Activated CD4-positive, alpha-beta T cell treated with anti-CD3 and anti-CD28 coated beads for 36 hours (primary cell): ENCODE measurements around the gene GIMAP5. TPM values are rescaled to one million over a fixed set of nuclear protein-coding genes. Genes with fewer than 3 reads are reported as not detected.

Experiments
- ATAC-seq: fragments of 200-7000 bp; cut with Tn5 transposase; one replicate; pipeline ENCODE4 v1.10.0; 2021; ENCODE audit warnings: mild to moderate bottlenecking, moderate library complexity
- CTCF ChIA-PET: fragments of 350-600 bp; sonication (Branson Sonifier 250); formaldehyde crosslinking; loops from one replicate; lab custom pipeline; 2021; ENCODE audit warnings: antibody characterized with exemption; lab: Charles Lee
- POLR2A ChIA-PET: fragments of 350-600 bp; sonication (Branson Sonifier 250); formaldehyde crosslinking; loops from one replicate; lab custom pipeline; 2021; ENCODE audit warnings: antibody characterized with exemption, inconsistent platforms; lab: Charles Lee
- DNase-seq: peaks from one replicate; pipeline ENCODE4 v3.0.0-alpha.2; 2020
- H3K27ac Mint-ChIP-seq: one replicate; pipeline ENCODE4 v1.8.0; 2021; ENCODE audit warnings: mixed read lengths
- H3K27me3 Mint-ChIP-seq: one replicate; pipeline ENCODE4 v1.8.0; 2021; ENCODE audit warnings: mixed read lengths
- H3K36me3 Mint-ChIP-seq: one replicate; pipeline ENCODE4 v1.8.0; 2021; ENCODE audit warnings: low read depth, mixed read lengths
- H3K4me1 Mint-ChIP-seq: one replicate; pipeline ENCODE4 v1.8.0; 2021; ENCODE audit warnings: mixed read lengths
- H3K4me3 Mint-ChIP-seq: one replicate; pipeline ENCODE4 v1.8.0; 2021; ENCODE audit warnings: mild to moderate bottlenecking, moderate library complexity, mixed read lengths
- H3K9me3 Mint-ChIP-seq: one replicate; pipeline ENCODE4 v1.8.0; 2021; ENCODE audit warnings: low read depth, mixed read lengths
- intact Hi-C, 2 experiments: fragments of 100-400 bp; cut with DNase I in 1 of 2; cut with micrococcal nuclease in 1 of 2; formaldehyde crosslinking; loops; one replicate each; pipeline versions ENCODE4 v1.14.2 to v1.15.1; 2022 to 2024; cut with DNase I, micrococcal nuclease
- total RNA-seq, 2 experiments: library from RNA; stranded (reverse); gene quantifications; one replicate each; pipeline ENCODE4 v1.2.3, GENCODE V29; 2021

Gene GIMAP5
- total RNA-seq, 2 experiments from 2014 or later, result 47.6 to 53.3 TPM

DNA sequence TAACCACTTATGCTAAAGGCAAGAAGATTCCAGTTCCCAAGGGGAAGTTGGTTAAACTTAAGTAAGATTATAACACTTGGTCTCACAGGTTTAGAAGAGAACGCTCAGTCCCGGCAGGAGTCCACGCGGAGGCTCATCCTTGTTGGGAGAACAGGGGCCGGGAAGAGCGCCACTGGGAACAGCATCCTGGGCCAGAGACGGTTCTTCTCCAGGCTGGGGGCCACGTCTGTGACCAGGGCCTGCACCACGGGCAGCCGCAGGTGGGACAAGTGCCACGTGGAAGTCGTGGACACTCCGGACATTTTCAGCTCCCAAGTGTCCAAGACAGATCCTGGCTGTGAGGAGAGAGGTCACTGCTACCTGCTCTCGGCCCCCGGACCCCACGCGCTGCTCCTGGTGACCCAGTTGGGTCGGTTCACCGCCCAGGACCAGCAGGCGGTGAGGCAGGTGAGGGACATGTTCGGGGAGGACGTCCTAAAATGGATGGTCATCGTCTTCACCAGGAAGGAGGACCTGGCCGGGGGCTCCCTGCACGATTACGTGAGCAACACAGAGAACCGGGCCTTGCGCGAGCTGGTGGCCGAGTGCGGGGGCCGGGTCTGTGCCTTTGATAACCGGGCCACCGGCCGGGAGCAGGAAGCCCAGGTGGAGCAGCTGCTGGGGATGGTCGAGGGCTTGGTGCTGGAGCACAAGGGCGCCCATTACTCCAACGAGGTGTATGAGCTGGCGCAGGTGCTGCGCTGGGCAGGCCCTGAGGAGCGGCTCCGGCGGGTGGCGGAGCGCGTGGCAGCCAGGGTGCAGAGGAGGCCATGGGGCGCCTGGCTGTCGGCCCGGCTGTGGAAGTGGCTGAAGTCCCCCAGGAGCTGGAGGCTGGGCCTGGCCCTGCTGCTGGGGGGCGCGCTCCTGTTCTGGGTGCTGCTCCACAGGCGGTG lies 17.0 kb upstream of the GIMAP5 start:
- DNase-seq (no peak), ATAC-seq (no peak)
- H3K27ac Mint-ChIP-seq, result no peak overlapping the region
- peaks cover 11% of the 10 kb centered on the region for H3K9me3 Mint-ChIP-seq
- peaks cover 58% of the 10 kb centered on the region for H3K4me1 Mint-ChIP-seq
- no peaks in the 10 kb centered on the region for H3K27me3 Mint-ChIP-seq
- H3K36me3 Mint-ChIP-seq, result peaks cover 72% of the 10 kb centered on the region
- intact Hi-C loops, result loop anchor here in 1 of 2 experiments (5.0 kb wide), 2 partner anchors 53 to 98 kb away; no protein-coding TSS in a partner anchor
- ChIA-PET CTCF (interaction anchor here (0.7 to 5.7 kb wide), 4 partner anchors 11 to 1668 kb away, joined by 3 to 51 read pairs (median 4); no protein-coding TSS in a partner anchor), POLR2A (no interaction called here)
- H3K4me3 Mint-ChIP-seq, result no peak overlapping the region

- peaks cover 48% of the 10 kb centered on the region for H3K4me1 Mint-ChIP-seq
- intact Hi-C loops, result no loop called here
- POLR2A ChIA-PET, result no interaction called here
- no peak overlapping the region for H3K4me3 Mint-ChIP-seq
- no peaks in the 10 kb centered on the region for H3K27me3 Mint-ChIP-seq
- CTCF ChIA-PET, result interaction anchor here (2.3 kb wide), 1 partner anchor 10 kb away, joined by 6 read pairs; no protein-coding TSS in a partner anchor
- H3K9me3 Mint-ChIP-seq, result peaks cover 21% of the 10 kb centered on the region
- DNase-seq (no peak), ATAC-seq (no peak)
- peak overlapping the region; percentile 52 for H3K27ac Mint-ChIP-seq
- peaks cover 80% of the 10 kb centered on the region for H3K36me3 Mint-ChIP-seq
These were observed 15.2 kb upstream of the GIMAP5 start for GRCh38 chr7:150721970-150722373.

- no peak for DNase-seq
- no peaks in the 10 kb centered on the region for H3K27me3 Mint-ChIP-seq
- H3K36me3 Mint-ChIP-seq, result peaks cover 84% of the 10 kb centered on the region
- intact Hi-C loops, result no loop called here
- ATAC-seq, result no peak
- POLR2A ChIA-PET, result no interaction called here
- peaks cover 26% of the 10 kb centered on the region for H3K9me3 Mint-ChIP-seq
- CTCF ChIA-PET, result interaction anchor here (0.5 to 2.3 kb wide), 7 partner anchors 10 to 250 kb away, joined by 3 to 6 read pairs (median 3); no protein-coding TSS in a partner anchor
- peaks cover 48% of the 10 kb centered on the region for H3K4me1 Mint-ChIP-seq
- no peak overlapping the region for H3K4me3 Mint-ChIP-seq
- H3K27ac Mint-ChIP-seq, result no peak overlapping the region
These were observed 14.7 kb upstream of the GIMAP5 start for GRCh38 chr7:150722431-150722931.

DNA sequence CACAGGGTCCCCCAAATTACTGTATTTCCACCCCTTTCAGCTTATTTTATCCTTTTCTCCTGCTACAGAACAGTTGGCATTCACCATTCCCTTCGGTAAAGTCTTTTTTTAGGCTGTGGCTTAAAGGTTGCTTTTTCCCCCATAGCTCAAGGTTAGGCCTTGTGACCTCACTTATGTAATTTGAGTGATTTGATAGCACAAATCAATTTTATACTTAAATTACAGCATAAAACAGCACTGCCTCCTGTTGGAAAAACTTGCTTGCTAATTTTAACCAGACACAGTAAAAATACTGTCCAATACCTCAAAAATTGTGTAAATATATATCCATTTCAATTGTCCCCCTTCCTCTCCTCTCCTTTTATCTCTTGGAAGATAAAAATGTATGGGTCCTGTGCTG lies 13.8 kb upstream of the GIMAP5 start:
- Mint-ChIP-seq H3K27me3 (no peaks in the 10 kb centered on the region), H3K27ac (no peak overlapping the region), H3K9me3 (peaks cover 36% of the 10 kb centered on the region), H3K36me3 (peaks cover 89% of the 10 kb centered on the region), H3K4me1 (peaks cover 45% of the 10 kb centered on the region), H3K4me3 (no peak overlapping the region)
- ChIA-PET CTCF (interaction anchor here (1.0 to 2.3 kb wide), 6 partner anchors 9 to 242 kb away, joined by 3 to 6 read pairs (median 4); no protein-coding TSS in a partner anchor), POLR2A (no interaction called here)
- intact Hi-C loops, result no loop called here
- DNase-seq (no peak), ATAC-seq (no peak)

DNA sequence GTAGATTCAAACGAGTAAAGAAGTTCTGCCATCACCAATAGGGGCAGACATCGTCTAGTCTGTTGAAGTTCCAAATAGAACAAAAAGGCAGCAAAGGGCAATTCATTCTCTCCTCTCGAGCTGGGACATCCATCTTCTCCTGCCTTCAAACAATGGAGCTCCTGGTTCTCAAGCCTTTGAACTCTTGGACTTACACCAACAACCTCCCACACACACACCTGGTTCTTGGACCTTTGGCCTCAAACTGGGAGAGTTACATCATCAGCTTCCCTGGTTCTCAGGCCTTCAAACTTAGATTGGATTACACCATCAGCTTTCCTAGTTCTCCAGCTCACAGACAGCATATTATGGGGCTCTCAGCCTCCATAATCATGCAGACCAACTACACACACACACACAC lies 9.8 kb upstream of the GIMAP5 start:
- intact Hi-C loops, result no loop called here
- Mint-ChIP-seq H3K27me3 (no peaks in the 10 kb centered on the region), H3K27ac (no peak overlapping the region), H3K9me3 (peaks cover 36% of the 10 kb centered on the region), H3K36me3 (peaks cover 62% of the 10 kb centered on the region), H3K4me3 (no peak overlapping the region), H3K4me1 (peaks cover 43% of the 10 kb centered on the region)
- ChIA-PET POLR2A (no interaction called here), CTCF (interaction anchor here (0.7 to 1.5 kb wide), 4 partner anchors 9 to 25 kb away, joined by 3 to 5 read pairs (median 4); partner anchors contain the start of genes GIMAP1 and GIMAP5)
- DNase-seq (no peak), ATAC-seq (no peak)

GRCh38 chr7:150728011-150728410 lies 9.2 kb upstream of the GIMAP5 start:
- H3K9me3 Mint-ChIP-seq, result peaks cover 36% of the 10 kb centered on the region
- DNase-seq (no peak), ATAC-seq (no peak)
- H3K27me3 Mint-ChIP-seq, result no peaks in the 10 kb centered on the region
- peaks cover 43% of the 10 kb centered on the region for H3K4me1 Mint-ChIP-seq
- no peak overlapping the region for H3K4me3 Mint-ChIP-seq
- CTCF ChIA-PET, result interaction anchor here (1.0 to 5.3 kb wide), 3 partner anchors 10 to 12 kb away, joined by 5 to 51 read pairs (median 5); partner anchors contain the start of gene GIMAP1
- POLR2A ChIA-PET, result no interaction called here
- H3K27ac Mint-ChIP-seq, result peak overlapping the region; percentile 23
- H3K36me3 Mint-ChIP-seq, result peaks cover 56% of the 10 kb centered on the region
- intact Hi-C loops, result no loop called here

DNA sequence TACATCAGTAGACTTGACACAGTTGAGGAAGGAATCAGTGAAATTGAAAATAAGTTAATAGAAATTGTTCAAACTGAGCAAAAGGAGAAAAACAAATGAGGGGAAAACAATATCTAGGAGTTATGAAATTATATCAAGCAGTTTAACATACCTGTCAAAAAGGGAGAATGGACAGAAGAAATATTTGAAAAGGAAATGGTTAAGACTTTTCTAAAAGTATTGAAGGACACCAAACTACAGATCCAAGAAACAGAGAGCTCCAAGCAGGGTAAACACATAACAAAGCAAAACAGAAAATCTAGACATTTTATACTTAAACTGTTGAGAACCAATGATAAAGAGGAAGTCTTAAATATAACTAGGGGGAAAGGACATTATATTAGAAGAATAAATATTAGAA lies 8.6 kb upstream of the GIMAP5 start:
- ChIA-PET CTCF (interaction anchor here (0.6 to 5.3 kb wide), 3 partner anchors 11 to 79 kb away, joined by 3 to 51 read pairs (median 3); partner anchors contain the start of gene GIMAP1), POLR2A (no interaction called here)
- intact Hi-C loops, result no loop called here
- Mint-ChIP-seq H3K4me3 (no peak overlapping the region), H3K27ac (no peak overlapping the region), H3K27me3 (no peaks in the 10 kb centered on the region), H3K36me3 (peaks cover 50% of the 10 kb centered on the region), H3K4me1 (peaks cover 45% of the 10 kb centered on the region), H3K9me3 (peaks cover 36% of the 10 kb centered on the region)
- DNase-seq, result no peak
- ATAC-seq, result no peak

GRCh38 chr7:150731916-150732315 lies 5.3 kb upstream of the GIMAP5 start:
- ATAC-seq (peak; percentile 54), DNase-seq (peak; percentile 57)
- Mint-ChIP-seq H3K9me3 (peaks cover 20% of the 10 kb centered on the region), H3K27me3 (no peaks in the 10 kb centered on the region), H3K36me3 (peaks cover 25% of the 10 kb centered on the region), H3K4me3 (peak overlapping the region; percentile 26), H3K4me1 (peaks cover 74% of the 10 kb centered on the region), H3K27ac (peak overlapping the region; percentile 98)
- ChIA-PET CTCF (interaction anchor here (0.6 to 5.3 kb wide), 9 partner anchors 9 to 283 kb away, joined by 3 to 51 read pairs (median 3); partner anchors contain the start of genes GIMAP1 and GIMAP8), POLR2A (interaction anchor here (0.6 to 1.2 kb wide), 3 partner anchors 16 to 71 kb away, joined by 4 to 5 read pairs (median 4); partner anchors contain the start of gene GIMAP1)
- intact Hi-C loops, result loop anchor here (1.0 to 5.0 kb wide), 8 partner anchors 15 to 1110 kb away; partner anchors contain the start of genes GIMAP1 (in 1 of the 2), GIMAP2 (in 1 of the 2) and GIMAP7 (in 1 of the 2)

DNA sequence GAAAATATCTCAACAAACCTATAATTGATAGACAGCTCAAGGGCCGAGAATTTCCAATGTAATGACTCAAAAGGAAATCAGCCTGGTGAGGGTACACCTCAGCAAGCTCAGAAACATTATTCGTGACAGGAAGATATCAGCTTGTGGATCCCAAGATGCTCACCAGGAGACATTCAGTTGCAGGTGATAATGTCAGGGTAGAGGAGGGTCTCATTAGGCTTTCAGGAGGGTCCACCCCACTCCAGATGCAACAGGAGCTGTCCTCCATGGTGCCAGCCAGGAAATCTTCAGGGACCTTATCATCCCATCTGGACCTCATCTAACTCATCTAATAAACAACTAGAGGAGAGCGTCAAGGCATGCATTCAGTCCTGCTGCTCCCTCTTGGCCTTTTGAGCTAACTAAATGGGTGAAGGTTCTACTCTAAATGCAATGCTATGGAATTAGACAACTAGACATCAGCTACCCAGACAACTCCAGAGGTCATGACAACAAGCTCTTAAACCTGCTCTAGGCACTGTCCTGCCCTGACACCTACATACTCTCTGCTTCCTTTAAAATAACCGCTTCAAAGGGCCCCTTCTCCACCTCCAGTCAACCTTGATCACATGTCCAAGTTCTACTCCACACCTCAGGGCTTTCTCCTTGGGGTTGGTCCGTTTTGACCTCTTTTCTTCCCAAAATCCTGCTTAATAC lies 4.3 kb upstream of the GIMAP5 start:
- peak overlapping the region; percentile 98 for H3K27ac Mint-ChIP-seq
- peaks cover 19% of the 10 kb centered on the region for H3K36me3 Mint-ChIP-seq
- intact Hi-C loops, result loop anchor here (1.0 to 5.0 kb wide), 10 partner anchors 16 to 1111 kb away; partner anchors contain the start of genes GIMAP1 (in 1 of the 2), GIMAP2 (in 1 of the 2) and GIMAP7 (in 1 of the 2)
- DNase-seq (no peak), ATAC-seq (peak; percentile 13)
- H3K9me3 Mint-ChIP-seq, result peaks cover 10% of the 10 kb centered on the region
- CTCF ChIA-PET, result interaction anchor here (0.7 to 5.3 kb wide), 9 partner anchors 10 to 294 kb away, joined by 3 to 51 read pairs (median 4); partner anchors contain the start of genes GIMAP1 and GIMAP8
- H3K27me3 Mint-ChIP-seq, result no peaks in the 10 kb centered on the region
- POLR2A ChIA-PET, result interaction anchor here (0.6 to 1.2 kb wide), 6 partner anchors 12 to 284 kb away, joined by 3 to 8 read pairs (median 4); partner anchors contain the start of gene GIMAP1
- H3K4me1 Mint-ChIP-seq, result peaks cover 72% of the 10 kb centered on the region
- peak overlapping the region; percentile 48 for H3K4me3 Mint-ChIP-seq

DNA sequence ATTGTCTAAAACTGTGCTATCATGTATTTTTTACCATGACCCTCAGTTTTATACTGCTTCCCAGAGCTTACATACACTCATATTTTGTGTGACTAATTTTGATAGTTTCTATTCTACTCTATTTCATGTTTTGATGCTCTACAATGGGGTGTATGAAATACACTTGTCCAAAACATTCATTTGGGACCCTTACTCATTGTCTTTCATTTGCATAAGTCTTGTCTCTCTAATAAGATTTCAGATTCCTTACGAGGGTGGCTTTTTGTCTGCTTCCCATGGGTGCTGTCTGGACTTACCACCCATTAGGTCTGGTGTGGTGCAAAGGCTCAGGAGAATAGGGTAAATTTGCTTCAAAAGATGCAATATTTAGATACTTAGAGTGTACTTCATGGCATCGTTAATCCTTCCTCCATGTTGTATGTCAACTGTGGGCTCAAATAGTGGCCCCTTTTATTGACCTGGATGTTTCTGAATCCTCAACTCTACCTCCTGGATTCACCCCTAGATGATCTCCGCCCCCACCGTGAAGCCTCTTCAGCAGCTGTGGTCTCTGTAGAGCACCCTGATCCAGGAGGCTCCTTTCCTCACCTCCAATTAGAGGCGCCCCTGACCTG lies 3.6 kb upstream of the GIMAP5 start:
- H3K4me3 Mint-ChIP-seq, result peak overlapping the region; percentile 48
- DNase-seq (no peak), ATAC-seq (peak; percentile 52)
- intact Hi-C loops, result loop anchor here (1.0 to 5.0 kb wide), 8 partner anchors 17 to 1111 kb away; partner anchors contain the start of genes GIMAP1 (in 1 of the 2), GIMAP2 (in 1 of the 2) and GIMAP7 (in 1 of the 2)
- ChIA-PET CTCF (interaction anchor here (0.9 to 5.3 kb wide), 4 partner anchors 14 to 284 kb away, joined by 3 to 51 read pairs (median 4); partner anchors contain the start of gene GIMAP1), POLR2A (interaction anchor here (0.6 to 1.2 kb wide), 4 partner anchors 11 to 284 kb away, joined by 3 to 4 read pairs (median 4); no protein-coding TSS in a partner anchor)
- H3K4me1 Mint-ChIP-seq, result peaks cover 71% of the 10 kb centered on the region
- H3K27ac Mint-ChIP-seq, result peak overlapping the region; percentile 98
- no peaks in the 10 kb centered on the region for H3K27me3 Mint-ChIP-seq
- peaks cover 20% of the 10 kb centered on the region for H3K36me3 Mint-ChIP-seq
- H3K9me3 Mint-ChIP-seq, result peaks cover 3% of the 10 kb centered on the region
